ENCODE results near the gene TBC1D25.

DNA sequence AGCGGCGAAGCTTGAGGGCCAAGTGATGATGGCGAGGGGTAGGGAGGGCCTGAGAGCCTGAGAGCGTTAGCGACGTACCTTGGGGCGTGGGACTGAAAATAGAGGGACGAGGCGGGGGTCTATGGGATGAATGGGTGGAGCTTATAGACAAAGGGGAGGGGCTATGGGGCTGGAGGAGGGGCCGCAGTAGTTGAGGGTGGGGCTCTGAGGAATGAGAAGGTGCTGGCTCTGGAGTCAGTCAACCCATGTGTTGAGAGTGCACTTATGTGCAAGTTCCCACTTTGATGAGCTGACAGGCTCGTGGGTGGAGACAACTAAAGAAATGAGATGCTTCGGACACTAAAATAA lies 488 bp downstream of the TBC1D25 start:
- TF ChIP-seq, protein P1, sequence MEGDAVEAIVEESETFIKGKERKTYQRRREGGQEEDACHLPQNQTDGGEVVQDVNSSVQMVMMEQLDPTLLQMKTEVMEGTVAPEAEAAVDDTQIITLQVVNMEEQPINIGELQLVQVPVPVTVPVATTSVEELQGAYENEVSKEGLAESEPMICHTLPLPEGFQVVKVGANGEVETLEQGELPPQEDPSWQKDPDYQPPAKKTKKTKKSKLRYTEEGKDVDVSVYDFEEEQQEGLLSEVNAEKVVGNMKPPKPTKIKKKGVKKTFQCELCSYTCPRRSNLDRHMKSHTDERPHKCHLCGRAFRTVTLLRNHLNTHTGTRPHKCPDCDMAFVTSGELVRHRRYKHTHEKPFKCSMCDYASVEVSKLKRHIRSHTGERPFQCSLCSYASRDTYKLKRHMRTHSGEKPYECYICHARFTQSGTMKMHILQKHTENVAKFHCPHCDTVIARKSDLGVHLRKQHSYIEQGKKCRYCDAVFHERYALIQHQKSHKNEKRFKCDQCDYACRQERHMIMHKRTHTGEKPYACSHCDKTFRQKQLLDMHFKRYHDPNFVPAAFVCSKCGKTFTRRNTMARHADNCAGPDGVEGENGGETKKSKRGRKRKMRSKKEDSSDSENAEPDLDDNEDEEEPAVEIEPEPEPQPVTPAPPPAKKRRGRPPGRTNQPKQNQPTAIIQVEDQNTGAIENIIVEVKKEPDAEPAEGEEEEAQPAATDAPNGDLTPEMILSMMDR (IDR thresholded peaks at IDR 0.05): no peak
- TF ChIP-seq POLR2A (IDR thresholded peaks at IDR 0.05): no peak
- TF ChIP-seq EP300 (IDR thresholded peaks at IDR 0.05): no peak
